ENCODE results near the gene APPL2. TPM values are rescaled to one million over a fixed set of nuclear protein-coding genes. Genes with fewer than 3 reads are reported as not detected.
A peak's percentile ranks its signal among the peaks of the same experiment; 100 is the strongest.

APPL2 gene
- total and polyA plus RNA-seq, 12 donors, result 15.9 to 122 (median 53.2) TPM

DNA sequence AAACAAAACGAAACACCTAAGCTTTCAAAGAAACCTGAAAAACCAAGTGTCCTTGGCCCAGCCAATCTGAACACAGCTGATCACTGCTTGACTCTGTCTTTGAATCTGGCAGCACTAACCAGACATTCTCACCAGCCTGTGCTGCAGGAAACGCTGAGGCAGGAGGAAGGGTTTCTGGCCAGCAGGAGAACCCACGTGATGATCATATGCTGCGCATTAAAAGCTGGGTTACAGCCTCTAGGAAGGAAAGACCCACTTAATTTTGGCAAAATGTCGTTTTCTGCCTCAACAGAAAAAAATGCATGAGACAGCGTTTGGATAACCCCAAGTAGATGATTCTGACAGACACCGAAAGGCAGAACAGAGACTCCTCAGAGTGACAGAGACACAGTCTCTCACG, 9.8 kb downstream of the APPL2 start:
- WGBS, 4 donors, result 8 to 22% (median 11%) methylated on average over 8 of the region's 8 CpGs
- Histone ChIP-seq H3K4me3 (no peak overlapping the region), H3K36me3 (replicated peaks in 1 of 2) (peaks cover 0 to 31% of the 10 kb centered on the region in 2 donors)

DNA sequence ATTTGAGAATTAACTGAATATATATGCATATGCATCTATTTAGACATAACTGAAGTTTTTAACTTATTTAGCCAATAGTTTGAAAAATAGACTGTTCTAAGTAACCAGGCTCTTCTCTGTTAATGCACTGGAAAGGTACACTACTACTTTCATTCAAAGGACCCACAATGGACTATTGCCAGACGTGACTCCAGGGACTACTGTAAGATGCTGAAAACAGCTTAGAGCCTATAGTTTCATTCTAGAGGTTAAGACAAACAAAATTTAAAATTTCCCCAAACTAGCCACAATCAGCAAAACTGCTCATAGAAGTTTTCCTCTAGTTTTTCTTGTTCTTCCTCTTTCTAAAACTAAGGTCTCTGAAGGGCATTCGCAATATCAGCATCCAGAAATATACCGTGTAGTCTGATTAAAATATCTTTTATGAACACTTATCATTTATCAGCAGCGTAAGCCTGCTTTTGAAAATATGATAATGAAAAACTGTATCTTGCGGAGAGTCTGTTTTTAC, 10.4 kb downstream of the APPL2 start:
- H3K9me3 ChIP-seq (replicated peaks in 1 of 3), result no peaks in the 10 kb centered on the region
- peaks cover 0 to 64% of the 10 kb centered on the region in 2 donors for H3K4me1 ChIP-seq (replicated peaks in 1 of 2)
- peaks cover 0 to 29% of the 10 kb centered on the region in 2 donors for H3K36me3 ChIP-seq (replicated peaks in 1 of 2)
- TF ChIP-seq POLR2A (IDR thresholded peaks at IDR 0.05), result no peak
- TF ChIP-seq, protein P1, sequence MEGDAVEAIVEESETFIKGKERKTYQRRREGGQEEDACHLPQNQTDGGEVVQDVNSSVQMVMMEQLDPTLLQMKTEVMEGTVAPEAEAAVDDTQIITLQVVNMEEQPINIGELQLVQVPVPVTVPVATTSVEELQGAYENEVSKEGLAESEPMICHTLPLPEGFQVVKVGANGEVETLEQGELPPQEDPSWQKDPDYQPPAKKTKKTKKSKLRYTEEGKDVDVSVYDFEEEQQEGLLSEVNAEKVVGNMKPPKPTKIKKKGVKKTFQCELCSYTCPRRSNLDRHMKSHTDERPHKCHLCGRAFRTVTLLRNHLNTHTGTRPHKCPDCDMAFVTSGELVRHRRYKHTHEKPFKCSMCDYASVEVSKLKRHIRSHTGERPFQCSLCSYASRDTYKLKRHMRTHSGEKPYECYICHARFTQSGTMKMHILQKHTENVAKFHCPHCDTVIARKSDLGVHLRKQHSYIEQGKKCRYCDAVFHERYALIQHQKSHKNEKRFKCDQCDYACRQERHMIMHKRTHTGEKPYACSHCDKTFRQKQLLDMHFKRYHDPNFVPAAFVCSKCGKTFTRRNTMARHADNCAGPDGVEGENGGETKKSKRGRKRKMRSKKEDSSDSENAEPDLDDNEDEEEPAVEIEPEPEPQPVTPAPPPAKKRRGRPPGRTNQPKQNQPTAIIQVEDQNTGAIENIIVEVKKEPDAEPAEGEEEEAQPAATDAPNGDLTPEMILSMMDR (IDR thresholded peaks at IDR 0.05), result no peak
- no peak for DNase-seq
- WGBS, 4 donors, result 39 to 50% (median 45%) methylated on average over 5 of the region's 5 CpGs
- intact Hi-C loops (cut with DNase I), result no loop called here
- H3K27me3 ChIP-seq, result no peaks in the 10 kb centered on the region
- peak overlapping the region in 2 of 5 donors; percentile 65 to 84 for H3K27ac ChIP-seq
- no peak overlapping the region for H3K4me3 ChIP-seq

More for the DNA sequence above, 9.8 kb downstream of the APPL2 start:
- TF ChIP-seq, protein P1 (IDR thresholded peaks at IDR 0.05), result peak in 3 of 6 experiments; percentile 12 to 21 (median 14)
- peak in 1 of 2 donors; percentile 58 for TF ChIP-seq POLR2A (IDR thresholded peaks at IDR 0.05)
- no peaks in the 10 kb centered on the region for H3K27me3 ChIP-seq
- peak overlapping the region in 4 of 5 donors; percentile 29 to 84 (median 73) for H3K27ac ChIP-seq
- intact Hi-C loops (cut with DNase I), result no loop called here
- H3K4me1 ChIP-seq (replicated peaks in 1 of 2), result peaks cover 0 to 69% of the 10 kb centered on the region in 2 donors
- H3K9me3 ChIP-seq (replicated peaks in 1 of 3), result no peaks in the 10 kb centered on the region
- peak; percentile 72 to 90 (median 83) for DNase-seq

DNA sequence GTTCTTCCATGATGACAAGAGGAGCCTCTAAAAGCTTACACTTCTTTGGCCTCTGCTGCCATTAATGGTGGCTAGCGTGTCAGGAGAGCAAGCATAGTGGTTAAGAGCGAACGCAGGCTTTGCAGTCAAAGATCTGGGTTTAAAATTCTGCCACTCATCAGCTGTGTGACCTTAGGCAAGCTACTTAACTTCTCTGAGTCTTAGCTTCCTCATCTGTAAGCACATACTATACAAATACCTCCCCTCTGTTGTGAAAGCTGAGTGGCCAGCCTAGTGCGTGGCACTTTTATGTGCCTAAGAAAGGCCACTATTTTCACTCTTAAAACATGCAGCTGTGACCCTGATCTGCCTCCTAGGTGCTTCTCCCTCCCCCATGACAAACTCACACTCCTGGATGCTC, 11.6 kb downstream of the APPL2 start:
- intact Hi-C loops (cut with DNase I), result no loop called here
- DNase-seq, result no peak
- Histone ChIP-seq H3K36me3 (replicated peaks in 1 of 2) (peaks cover 0 to 29% of the 10 kb centered on the region in 2 donors), H3K4me3 (no peak overlapping the region), H3K27ac (no peak overlapping the region), H3K27me3 (no peaks in the 10 kb centered on the region), H3K4me1 (replicated peaks in 1 of 2) (peaks cover 0 to 61% of the 10 kb centered on the region in 2 donors), H3K9me3 (replicated peaks in 1 of 3) (no peaks in the 10 kb centered on the region)
- 92 to 96% (median 94%) methylated on average over 3 to 4 of the region's 4 CpGs for WGBS, 4 donors
- TF ChIP-seq, protein P1 (IDR thresholded peaks at IDR 0.05), result no peak
- no peak for TF ChIP-seq POLR2A (IDR thresholded peaks at IDR 0.05)

DNA sequence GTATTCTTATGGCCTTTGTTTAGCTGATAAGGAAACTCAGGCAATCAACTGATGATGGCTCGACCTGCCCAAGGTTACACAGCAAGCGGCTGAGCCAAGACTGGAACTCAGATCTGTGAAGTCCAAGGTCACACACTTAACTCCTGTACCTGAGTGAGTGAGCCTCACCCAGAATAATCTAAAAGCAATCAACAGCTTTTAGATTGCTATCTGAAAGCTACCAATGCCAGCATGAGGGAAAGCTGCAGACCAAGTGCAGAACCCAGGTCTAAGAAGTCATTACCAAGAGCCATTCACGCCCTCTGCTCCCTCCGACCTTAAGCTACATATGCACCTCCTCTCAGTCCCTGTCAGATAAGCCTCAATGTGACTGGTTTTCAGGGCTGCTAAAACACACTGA, 12.1 kb downstream of the APPL2 start:
- peaks cover 0 to 28% of the 10 kb centered on the region in 2 donors for H3K36me3 ChIP-seq (replicated peaks in 1 of 2)
- H3K27me3 ChIP-seq, result no peaks in the 10 kb centered on the region
- intact Hi-C loops (cut with DNase I), result no loop called here
- TF ChIP-seq, protein P1 (IDR thresholded peaks at IDR 0.05), result no peak
- no peak for TF ChIP-seq POLR2A (IDR thresholded peaks at IDR 0.05)
- H3K9me3 ChIP-seq (replicated peaks in 1 of 3), result no peaks in the 10 kb centered on the region
- H3K4me1 ChIP-seq (replicated peaks in 1 of 2), result peaks cover 1 to 61% of the 10 kb centered on the region in 2 donors
- no peak overlapping the region for H3K27ac ChIP-seq
- DNase-seq, result no peak
- no peak overlapping the region for H3K4me3 ChIP-seq
- 54 to 66% (median 62%) methylated on average over 4 of the region's 4 CpGs for WGBS, 4 donors
